NCI-H345 treated with DMSO at 0.1 percent for 48 hours (cell line): ENCODE results near the gene TSPAN9.

Experiments
- DNase-seq: peaks from one replicate; lab custom pipeline; 2025; ENCODE audit not compliant: unreplicated experiment; lab: John Stamatoyannopoulos, UW

Gene TSPAN9

DNA sequence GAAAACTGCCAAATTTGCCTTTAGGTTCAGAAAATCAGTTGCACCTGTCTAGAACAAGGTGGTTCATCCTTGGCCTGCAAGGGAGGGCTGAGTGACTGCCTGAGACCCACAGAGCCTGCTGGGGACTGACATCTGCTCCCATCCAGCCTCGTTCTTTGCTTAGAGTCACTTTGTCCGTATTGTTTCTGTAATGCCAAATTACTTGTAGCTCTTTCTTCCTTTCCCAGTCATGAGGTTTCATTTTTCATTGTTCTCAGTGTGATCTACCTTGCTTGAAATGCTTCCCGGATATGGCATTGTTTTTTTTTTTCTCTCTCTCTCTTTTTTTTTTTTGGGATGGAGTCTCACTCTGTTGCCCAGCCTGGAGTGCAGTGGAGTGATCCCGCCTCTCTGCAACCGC is 21.3 kb downstream of the TSPAN9 start:
- no peak for DNase-seq

DNA sequence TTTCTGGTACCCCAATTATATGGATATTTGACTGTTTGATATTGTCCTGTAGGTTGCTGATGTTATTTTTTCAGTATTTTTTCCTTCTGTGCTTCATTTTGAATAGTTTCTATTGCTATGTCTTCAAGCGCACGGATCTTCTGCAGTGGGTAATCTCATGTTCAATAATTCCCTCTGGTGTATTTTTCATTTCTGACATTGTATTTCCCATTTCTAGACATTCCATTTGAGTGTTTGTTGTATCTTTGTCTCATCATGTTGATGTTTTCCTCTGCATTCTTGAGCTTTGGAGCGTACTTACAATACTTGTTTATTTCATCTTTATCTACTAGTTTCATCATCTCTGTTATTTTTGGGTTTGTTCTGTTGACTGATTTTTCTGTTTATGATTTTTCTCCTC is 22.0 kb downstream of the TSPAN9 start:
- DNase-seq, result no peak

DNA sequence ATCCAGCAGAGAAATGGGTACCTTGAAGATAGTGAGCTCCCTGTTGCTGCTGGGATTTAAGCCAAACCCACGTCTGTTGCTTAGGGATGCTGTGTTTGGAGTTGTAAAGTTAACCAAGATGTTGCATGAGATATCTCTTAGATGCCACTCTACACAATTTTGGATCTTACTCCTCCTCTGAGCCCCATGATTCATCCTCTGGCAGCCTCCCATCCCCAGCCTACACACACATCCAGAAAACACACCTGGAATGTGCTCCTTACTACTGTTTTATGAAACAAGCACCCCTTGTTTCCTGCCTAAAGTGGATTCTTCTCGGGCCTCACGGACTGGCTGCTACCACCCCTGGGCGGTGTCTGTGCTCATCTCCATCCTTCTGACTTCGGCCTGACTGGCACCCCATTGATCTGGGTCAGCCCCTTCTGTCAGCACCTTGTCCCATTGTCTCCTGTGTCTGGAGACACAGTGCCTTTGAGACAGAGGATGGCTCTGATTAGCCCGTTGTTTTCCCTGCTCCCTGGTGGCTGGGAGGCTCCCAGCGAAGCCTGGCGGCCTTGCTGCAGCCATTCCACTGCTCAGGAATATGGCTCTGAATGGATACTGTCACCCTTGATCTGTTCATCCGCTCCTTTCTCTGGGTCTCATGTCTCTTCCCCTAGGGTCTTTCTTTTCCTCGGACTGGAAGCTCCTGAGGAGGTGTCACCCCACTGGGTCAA is 24.3 kb downstream of the TSPAN9 start:
- no peak for DNase-seq

DNA sequence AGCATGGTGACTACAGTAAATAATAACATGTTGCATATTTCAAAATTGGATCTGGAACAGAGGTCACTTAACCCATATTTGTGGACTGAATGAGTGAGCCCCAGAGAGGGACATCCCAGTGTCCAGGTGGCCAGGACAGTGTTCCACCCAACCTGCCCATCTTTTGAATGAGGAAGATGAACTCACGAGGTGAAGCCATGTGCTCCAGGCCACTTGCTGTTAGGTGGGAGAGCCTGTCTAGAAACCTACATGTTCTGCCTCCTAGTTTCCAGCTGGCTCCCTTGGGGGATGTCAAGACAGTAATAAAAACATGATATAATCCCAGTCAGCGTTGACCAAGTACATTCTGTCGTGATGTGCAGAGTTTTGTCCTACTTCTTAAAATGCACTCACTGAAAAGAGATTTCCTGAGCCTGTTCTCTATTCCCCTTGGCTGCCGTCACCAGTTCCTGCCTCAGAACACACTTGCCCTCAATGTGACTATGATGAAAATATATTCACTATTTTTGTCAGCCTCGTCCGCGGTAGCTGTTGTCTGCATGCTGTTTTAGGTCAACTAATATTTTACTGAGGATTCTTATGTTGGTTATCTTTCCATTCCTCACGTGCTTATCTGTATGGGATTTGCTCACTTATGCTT is 25.7 kb downstream of the TSPAN9 start:
- no peak for DNase-seq

DNA sequence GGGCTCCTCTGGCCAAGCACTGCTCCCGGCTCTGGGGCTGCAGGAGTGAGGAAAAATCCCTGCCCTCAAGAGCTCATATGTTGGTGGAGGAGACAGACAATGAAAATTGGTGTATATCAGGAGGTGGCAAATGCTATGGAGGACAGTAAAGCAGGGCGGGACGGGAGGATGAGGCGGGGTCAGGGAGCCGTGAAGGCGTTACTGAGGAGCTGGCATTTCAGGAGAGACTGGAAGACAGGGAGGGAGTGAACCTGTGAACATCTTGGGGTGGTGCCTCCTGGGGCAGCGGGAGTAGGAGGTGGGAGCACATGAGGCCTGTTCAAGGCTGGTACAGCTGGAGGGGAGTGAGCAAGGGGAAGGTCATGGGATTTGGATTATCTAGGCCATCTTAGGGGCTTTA is 26.6 kb downstream of the TSPAN9 start:
- no peak for DNase-seq

DNA sequence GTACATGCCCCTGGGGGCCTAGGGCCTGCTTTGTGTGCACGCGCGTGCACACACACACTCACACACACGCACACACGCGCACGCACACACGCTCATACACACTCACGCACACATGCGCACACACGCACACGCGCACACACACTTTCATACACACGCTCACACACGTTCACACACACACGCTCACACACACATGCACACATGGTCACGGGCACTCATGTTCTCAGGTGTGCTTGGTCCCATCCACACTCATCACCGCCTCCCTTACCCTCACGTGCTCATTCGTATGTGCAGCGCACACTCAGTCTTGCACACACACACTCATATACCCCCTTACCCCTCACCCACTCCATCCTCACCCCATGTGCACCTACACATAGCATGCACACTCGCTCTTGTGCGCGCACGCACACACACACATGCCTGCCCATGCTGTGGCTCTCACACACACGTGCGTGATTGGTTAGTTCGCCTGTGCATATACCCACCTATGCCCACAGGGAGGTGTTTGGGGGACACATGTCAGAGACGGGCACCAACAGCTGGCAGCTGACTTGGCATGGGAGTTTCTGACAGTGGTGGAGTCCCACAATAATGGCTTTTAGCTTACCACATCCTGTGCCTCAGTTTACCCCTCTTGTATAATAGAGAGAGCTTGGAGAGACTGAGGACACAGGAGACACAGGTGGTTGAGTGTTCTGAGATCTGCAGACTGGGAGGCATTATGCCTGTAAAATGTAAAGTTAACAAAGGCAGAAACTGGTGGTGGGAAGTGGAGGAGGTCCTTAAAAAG is 28.7 kb downstream of the TSPAN9 start:
- DNase-seq, result no peak

DNA sequence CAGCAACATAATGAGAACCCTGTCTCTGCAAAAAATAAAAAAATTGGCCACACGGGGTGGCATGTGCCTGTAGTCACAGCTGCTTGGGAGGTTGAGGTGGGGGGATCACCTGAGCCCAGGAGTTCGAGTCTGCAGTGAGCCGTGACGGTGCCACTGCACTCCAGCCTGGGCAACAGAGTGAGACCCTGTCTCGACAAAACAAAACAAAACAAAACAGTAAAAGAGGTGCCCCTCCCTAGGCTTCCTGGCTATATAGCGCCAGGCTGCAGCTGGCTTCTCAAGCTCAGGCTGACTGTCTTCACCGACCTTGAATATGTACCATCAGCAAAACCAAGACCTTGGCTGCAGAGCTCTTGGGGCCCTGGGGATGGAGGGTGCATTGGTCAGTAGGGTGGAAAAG is 29.4 kb downstream of the TSPAN9 start:
- no peak for DNase-seq

DNA sequence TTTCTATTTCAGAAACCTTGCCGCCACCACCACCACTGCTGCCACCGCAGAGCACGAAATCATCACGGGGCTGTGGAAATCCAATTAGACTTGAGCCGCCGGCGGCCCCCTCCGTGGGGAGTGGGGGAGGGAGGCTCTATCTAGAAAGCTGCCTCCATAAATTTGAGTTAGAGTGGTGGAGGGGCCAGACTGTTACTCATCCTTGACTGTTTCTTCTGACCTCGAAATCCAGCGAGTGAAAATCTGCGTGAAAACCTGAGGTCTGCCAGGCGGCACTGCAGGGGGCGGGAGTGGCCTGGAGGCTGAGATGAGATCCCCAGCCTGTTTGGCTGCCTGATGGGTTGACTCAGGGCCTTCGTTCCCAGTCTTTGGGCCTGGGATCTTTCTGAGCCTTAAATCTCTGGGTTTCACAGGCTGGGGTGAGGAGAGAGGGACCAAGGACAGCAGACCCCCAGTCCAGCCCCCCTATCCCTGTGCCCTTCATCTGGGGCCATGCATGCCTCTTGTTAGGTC is 29.9 kb downstream of the TSPAN9 start:
- DNase-seq, result no peak

DNA sequence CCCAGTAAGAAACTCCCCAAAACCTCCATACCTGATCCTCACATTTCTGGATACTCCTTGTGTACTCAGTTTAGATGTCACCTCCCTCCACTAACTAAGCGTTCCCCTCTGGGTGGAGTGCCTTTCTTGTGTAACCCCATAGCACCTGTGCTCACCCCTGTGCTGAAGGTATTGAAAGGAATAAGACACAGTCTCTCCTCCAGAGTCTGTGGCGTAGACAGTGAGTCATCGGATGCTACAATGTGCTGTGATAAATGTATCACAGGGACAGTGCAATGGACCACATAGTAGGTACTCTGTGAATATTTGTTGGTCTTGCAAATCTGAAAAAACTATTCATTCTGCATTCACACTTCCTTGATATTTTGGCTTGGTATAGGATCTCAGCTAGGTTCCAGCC is 30.8 kb downstream of the TSPAN9 start:
- DNase-seq, result no peak

DNA sequence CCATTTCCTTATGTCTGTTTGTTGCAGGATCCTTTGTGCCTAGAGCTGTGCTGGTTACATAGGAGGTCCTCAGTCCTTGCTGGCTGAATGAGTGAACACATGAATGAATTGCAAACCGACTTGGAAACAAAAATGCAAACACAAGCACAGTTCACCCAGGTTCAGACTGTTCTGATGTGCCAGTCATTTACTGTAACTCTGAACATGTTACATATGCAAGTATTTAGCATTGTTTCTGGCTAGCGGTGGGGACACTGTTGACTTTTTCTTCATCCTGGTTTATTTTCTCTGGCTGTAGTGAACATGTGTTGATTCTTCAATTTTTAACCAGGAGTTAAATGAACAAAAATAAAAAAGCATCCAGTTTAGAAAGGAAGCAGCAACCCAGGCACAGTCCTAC is 33.4 kb downstream of the TSPAN9 start:
- DNase-seq, result no peak

DNA sequence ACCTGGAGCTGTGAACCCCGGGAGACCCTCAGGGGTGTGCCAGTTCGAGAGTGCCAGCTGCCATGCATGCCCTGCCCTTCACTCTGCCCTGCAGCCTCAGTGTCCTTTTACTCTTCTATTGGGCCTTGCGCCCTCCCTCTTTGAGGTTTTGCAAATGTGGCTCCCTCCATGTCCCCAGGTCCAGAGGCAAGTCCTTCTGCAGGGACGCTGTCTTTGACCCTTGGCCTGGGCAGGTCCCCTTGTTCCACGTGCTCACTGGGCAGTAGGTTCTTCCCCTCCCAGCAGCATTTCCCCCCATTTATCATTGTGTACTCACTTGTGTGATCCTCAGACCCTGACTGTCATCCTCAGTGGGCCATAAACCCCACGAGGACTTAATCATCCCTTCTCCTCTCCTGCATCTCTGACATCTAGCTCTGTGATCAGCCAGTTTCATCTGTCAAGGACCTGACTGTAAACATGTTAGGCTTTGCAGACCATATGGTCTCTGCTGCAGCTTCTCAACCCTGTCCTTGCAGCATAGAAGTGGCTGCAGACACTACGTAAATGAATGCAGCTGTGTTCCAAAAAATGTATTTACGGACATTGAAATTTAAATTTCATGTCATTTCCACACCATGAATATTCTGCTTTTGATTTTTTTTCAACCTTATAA is 36.6 kb downstream of the TSPAN9 start:
- no peak for DNase-seq

DNA sequence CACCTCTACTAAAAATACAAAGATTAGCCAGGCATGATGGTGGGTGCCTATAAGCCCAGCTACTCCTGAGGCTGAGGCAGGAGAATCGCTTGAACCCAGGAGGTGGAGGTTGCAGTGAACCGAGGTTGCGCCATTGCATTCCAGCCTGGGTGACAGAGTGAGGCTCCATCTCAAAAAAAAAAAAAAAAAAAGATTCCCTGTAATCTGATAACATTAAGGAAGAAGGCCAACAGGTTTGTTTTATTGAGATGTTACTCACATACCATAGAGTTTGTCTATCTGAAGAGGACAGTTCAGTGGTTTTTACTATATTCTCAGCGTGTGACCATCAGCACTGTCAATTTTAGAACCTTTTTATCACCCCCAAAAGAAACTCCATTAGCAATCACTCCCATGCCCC is 37.5 kb downstream of the TSPAN9 start:
- no peak for DNase-seq

DNA sequence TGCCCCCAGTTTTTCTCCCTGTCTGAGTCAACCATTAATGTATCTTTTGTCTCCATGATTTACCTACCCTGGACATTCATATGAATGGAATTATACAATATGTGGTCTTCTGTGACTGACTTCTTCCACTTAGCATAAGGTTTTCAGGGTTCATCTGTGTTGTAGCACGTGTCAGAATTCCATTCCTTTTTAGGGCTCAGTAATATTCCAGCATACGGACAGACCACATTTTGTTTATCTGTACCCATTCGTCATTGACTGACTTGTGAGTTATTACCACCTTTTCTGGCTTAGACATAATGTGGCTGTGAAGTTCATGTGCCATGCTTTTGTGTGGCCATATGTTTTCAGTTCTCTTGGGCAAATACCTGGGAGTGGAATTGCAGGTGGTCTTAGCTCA is 37.9 kb downstream of the TSPAN9 start:
- no peak for DNase-seq

DNA sequence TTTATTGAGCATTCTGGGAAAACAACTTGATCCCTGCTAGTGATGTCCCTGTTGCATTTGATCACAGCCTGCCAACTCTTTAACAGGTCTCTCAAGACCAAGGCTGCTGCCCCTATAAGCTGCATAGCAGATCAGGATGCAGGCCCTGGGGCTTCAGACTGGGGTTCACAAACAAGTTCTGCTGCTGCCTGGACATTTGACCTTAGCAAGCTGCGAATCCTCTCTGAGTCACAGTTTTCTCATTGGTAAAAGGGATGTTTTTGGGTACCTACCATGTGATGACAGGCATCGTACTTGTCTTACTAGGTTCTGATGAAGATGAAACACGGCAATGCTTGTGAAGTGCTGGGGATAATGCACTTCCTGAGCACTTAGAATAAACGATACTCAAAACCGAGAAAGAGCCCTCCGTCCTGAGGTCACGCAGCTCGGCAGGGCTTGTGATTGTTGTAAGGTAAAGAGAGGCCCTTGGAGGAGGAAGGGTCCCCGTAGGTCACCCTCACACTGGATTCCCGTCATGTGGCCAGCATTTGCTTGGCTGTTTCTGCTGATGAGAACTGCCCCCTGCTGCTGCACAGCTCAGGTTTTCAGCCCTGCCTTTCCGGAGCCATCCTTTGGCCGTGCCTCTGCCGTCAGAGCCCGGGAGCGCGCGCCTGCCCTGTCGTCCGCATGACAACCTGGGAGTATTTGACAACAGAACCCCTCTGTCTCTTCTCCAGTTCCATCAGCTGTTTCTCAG is 39.1 kb downstream of the TSPAN9 start:
- no peak for DNase-seq

DNA sequence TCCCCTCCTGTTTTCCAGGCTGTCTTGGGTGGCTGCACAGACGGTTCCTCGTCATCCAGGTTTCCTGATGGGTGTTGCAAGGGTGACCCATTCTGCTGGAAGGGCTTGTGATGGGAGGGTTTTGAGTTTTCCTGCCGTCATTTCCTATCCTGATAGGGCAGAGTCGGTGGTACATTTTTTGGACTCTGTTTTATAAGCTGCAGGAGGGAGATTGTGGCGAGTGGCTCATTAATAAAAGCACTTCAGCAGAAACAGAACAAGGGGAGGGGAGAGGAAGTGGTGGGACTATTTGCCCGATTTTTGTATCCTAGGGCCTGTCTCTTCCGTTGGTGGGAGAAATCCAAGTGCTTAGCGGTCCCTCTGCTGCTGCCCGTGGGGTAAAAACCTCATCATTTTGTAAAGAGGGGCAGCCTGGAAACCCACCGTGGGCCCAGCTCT is 40.0 kb downstream of the TSPAN9 start:
- no peak for DNase-seq

DNA sequence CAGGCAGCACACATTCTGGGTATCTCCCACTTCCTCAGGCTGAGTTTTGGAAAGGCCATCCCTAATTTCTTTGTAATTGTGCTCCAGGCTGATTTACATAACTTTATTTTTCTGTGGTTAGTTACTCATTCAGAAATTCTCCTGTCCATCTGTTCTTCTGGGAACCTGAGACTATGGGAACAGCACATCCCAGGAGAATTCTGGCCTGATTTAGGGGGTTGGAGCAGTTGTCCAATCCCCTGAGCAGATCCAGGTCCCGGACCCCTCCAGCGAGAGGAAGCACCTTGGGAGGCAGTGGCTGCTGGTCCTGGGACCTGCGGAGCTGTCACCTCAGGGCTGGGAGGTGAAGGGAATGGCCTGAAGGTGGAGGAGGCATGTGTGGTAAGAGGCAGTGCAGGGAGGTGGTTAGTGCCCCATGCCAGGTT is 40.4 kb downstream of the TSPAN9 start:
- no peak for DNase-seq

DNA sequence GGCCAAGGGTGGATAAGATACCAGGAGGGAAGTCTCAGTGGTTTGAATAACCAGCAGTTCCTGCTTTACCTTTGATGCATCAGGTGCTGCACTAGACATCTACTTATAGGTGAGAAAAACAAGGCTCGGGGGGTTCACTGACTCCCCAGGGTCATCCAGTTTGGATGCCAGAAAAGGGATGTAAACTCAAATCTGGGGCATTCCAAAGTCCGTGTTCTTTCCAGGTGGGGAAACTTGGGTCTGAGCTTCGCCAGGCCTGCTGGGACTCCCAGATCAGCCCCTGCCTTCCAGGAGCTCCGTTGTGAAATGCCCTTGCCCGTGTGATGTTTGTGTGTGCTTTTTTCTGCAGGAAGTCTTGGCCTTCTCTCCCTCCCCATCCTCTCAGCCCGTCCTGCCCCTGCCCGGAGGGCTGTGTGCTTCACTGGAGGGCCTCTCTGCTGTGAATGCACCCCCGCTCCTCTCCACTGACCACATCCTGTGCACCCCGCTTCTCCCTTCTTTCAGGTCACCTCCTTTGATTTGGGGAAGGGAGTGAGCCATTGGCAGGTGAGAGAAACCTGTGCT is 42.1 kb downstream of the TSPAN9 start:
- DNase-seq, result no peak

DNA sequence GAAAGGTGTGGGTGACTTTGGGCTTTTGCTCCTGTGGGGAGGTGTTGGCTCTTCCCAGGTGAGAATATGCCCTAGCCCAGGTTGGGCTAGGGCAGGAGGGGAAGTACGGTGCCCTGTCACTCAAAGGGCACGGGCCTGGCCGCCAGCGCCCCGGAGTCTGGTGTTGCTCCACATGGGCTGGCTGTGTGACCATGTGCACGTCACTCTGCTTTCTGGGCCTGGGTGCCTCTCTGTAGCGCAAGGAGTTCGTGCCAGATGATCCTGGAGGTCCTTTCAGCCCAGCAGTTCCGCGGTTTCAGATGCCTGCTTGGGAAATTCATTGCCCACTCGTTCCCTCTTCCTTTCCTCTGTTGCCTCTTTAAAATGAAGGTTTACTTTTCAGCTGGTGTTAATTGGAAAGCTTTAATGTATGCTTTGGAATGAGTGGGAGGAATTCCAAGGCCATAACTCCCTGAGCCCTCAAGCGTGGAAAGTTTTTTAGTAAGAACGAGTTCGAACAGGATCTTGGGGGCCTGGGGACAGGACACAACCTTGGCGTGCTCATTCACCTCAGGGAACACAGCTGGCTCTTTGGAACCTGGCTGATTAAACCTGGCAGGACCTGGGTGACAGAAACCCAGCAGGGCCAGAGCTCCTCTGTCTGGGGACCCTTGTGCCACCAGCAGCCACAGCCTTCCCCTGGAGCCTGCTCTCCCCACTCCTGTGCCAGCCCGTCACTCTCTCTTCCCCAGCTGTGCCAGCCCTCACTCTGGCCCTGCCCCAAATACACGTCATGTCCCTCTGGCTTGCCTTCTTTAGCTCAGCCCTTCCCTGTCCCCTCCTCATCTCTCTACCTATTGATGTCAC is 42.8 kb downstream of the TSPAN9 start:
- no peak for DNase-seq

DNA sequence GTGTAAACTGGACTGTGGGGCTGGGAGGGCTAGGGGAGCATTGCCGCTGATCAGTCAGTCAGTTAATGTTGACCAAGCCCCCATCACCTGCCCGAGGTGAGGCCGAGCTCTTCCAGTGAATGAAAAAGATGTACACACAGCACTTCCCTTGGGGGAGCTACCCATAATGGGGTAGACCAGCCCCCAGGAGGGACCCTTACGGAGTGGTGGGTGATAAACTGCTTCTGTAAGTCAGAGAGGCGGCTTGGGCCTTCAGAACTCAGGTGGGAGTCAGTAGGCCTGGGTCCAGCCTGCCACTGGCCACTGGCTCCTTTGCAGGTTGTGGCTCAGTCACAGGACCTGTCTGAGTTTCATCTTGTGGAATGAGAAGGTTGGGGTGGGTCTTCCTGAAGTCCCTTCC is 43.5 kb downstream of the TSPAN9 start:
- DNase-seq, result no peak
